Heart left ventricle (tissue), 16 donors: ENCODE results near the gene PGGHG. TPM values are rescaled to one million over a fixed set of nuclear protein-coding genes. Genes with fewer than 3 reads are reported as not detected.
A peak's percentile ranks its signal among the peaks of the same experiment; 100 is the strongest.

Experiments
- ATAC-seq, 4 donors: fragments of 200-7000 bp; cut with Tn5 transposase; one replicate each; pipeline ENCODE4 v1.9.1; 2020 to 2022; ENCODE audit warnings: moderate library complexity in 4 of 4, mild to moderate bottlenecking in 3 of 4, moderate number of reproducible peaks in 1 of 4
- DNase-seq, 5 donors: peaks; one replicate each; pipeline ENCODE4 v3.0.0-alpha.2; 2020
- H3K27ac ChIP-seq, 12 donors: fragments of 200-600 bp; sonication (generic) in 4 of 12; one replicate each; pipeline versions ENCODE4 v1.5.0 to v1.8.0; 2016 to 2022; ENCODE audit warnings: mild to moderate bottlenecking in 2 of 12
- H3K27me3 ChIP-seq, 9 donors: fragments of 200-600 bp; sonication (generic) in 2 of 9; one replicate each; pipeline versions ENCODE4 v1.5.1 to v1.8.0; 2016 to 2022; ENCODE audit warnings: mild to moderate bottlenecking in 3 of 9
- H3K36me3 ChIP-seq, 9 donors: fragments of 200-600 bp; sonication (generic) in 2 of 9; one replicate each; pipeline versions ENCODE4 v1.5.0 to v1.8.0; 2018 to 2022; ENCODE audit warnings: mild to moderate bottlenecking in 2 of 9
- H3K4me1 ChIP-seq, 12 donors: fragments of 200-600 bp; sonication (generic) in 4 of 12; one replicate each; pipeline versions ENCODE4 v1.5.0 to v1.8.0; 2016 to 2022; ENCODE audit warnings: mild to moderate bottlenecking in 3 of 12
- H3K4me3 ChIP-seq, 12 donors: fragments of 200-600 bp; sonication (generic) in 4 of 12; one replicate each; pipeline versions ENCODE4 v1.5.0 to v1.8.0; 2017 to 2022; ENCODE audit warnings: mild to moderate bottlenecking in 9 of 12, moderate library complexity in 4 of 12
- H3K9me3 ChIP-seq, 12 donors: fragments of 200-600 bp; sonication (generic) in 4 of 12; one replicate each; pipeline versions ENCODE4 v1.5.0 to v1.8.0; 2016 to 2022; ENCODE audit warnings: mild to moderate bottlenecking in 1 of 12
- CTCF ChIP-seq, 12 donors: fragments of 200-600 bp; sonication (generic) in 4 of 12; IDR thresholded peaks; one replicate each; pipeline versions ENCODE4 v1.5.0 to v1.8.0; 2018 to 2022; ENCODE audit warnings: antibody characterized with exemption in 12 of 12, mild to moderate bottlenecking in 5 of 12
- POLR2A ChIP-seq, 2 donors: fragments of 450-650 bp; IDR thresholded peaks; one replicate each; pipeline ENCODE4 v1.6.1; 2017; ENCODE audit warnings: antibody characterized with exemption in 2 of 2, mild to moderate bottlenecking in 2 of 2, moderate library complexity in 2 of 2
- WGBS, 4 donors: extraction: QIAGEN DNeasy Blood & Tissue Kit in 2 of 4; methylation state at CpG; one replicate each; pipeline versions ENCODE4 v1.1.5 to v1.1.7; 2013 to 2018; 5-methylcytosine and 5-hydroxymethylcytosine counted together
- intact Hi-C, 10 donors: fragments of 100-400 bp; cut with DNase I; formaldehyde crosslinking; loops; one replicate each; pipeline versions ENCODE4 v1.11.1 to v1.14.2; 2022
- polyA plus RNA-seq, 2 donors: library from polyadenylated mRNA; stranded (reverse); fragments of 200-250 nt; gene quantifications; one replicate each; pipeline ENCODE4 v1.2.3, GENCODE V29; 2013
- total RNA-seq, 9 donors: library from RNA; depleted of rRNA in 2 of 9; stranded (reverse); fragments of >200 nt in 2 of 9; fragmentation: NEBNext Ultra II Directional in 3 of 9; extraction: Animal tissue kit (Norgen Biotek cat#: 25700) in 3 of 9; gene quantifications; one replicate each; pipeline versions ENCODE4 v1.1.0 to v1.2.4, GENCODE V29; 2016 to 2023
- donor health status: ischemic (EF 13 %, LVEDD 7.1; RV severe dilation, severe dysfunction).
- donor health status: healthy with polysubstance abuse.
- donor health status: DM: no; HTN: yes; CAD: no.
- donor health status: DM: no; HTN: no; CAD: no.
- donor health status: ischemic (EF 25% LVEDD 6.9; RV normal size, moderate dysfunction).
- donor health status: ischemic (EF 25% LVEDD 5.7; RV mildly dilated, moderate dysfunction).
- donor health status: healthy.
- donor health status: DM: yes; HTN: yes; CAD: no.
- donor health status: ischemic (EF 35%, LVEDD 5.7; RV mildly dilated, moderate dysfunction).
- donor health status: nonischemic (EF 11% LVEDD 7.7; RV severe dilation, severe dysfunction).
- donor health status: DM: yes; HTN: yes; CAD: no.
- donor health status: PGD.
- donor health status: ischemic (EF 29% LVEDD 5.4; RV normal size, mild dysfunction).
- donor health status: nonischemic (EF 23%, LVEDD 6.1; RV moderate dilation, normal function).

Gene PGGHG
- total and polyA plus RNA-seq, 11 donors = 4.5 to 15.7 (median 6.4) TPM

DNA sequence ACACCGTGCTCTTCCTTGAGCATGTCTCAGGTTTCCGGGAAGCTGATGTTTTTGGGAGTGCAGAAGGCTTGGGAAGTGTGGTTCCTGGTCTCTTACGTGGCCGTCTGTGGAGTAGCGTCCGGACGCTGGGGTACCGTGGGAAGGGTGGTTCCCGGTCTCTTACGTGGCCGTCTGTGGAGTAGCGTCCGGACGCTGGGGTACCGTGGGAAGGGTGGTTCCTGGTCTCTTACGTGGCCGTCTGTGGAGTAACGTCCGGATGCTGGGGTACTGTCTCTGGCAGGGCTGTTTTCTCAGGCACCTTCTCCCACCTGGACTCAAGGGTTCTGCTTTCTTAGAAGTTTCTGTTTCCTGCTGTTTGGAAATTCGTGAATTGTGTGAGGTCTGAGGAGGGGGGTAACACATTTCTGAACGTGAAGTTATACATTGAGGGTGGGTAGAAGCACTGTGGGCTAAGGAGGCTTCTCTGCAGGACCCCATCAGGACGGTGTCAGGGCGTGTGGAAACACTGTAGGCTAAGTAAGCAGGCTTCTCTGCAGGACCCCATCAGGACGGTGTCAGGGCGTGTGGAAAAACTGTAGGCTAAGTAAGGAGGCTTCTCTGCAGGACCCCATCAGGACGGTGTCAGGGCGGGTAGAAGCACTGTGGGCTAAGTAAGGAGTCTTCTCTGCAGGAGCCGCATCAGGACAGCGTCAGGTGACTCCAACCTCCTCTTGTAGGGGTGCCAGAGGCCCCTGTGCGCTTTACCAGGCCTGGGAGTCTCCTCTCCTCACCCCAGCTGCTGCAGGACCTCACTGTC lies 37.1 kb downstream of the PGGHG start:
- no peaks in the 10 kb centered on the region for H3K36me3 ChIP-seq
- peak in 1 of 5 donors; percentile 61 for DNase-seq
- peak overlapping the region; percentile 89 to 99 (median 94) for H3K27ac ChIP-seq
- no peaks in the 10 kb centered on the region for H3K9me3 ChIP-seq
- peaks cover 3 to 72% (median 34%) of the 10 kb centered on the region in 12 donors for H3K4me1 ChIP-seq
- no peak for TF ChIP-seq POLR2A (IDR thresholded peaks at IDR 0.05)
- no peak for TF ChIP-seq CTCF (IDR thresholded peaks at IDR 0.05)
- WGBS, 4 donors = 65 to 78% (median 76%) methylated on average over 29 to 30 of the region's 30 CpGs
- H3K4me3 ChIP-seq = peak overlapping the region in 6 of 12 donors; percentile 5 to 30 (median 24)
- H3K27me3 ChIP-seq = no peaks in the 10 kb centered on the region
- intact Hi-C loops = loop anchor here in 3 of 10 donors (2.0 kb wide), 2 partner anchors 27 to 29 kb away; no protein-coding TSS in a partner anchor
- peak in 3 of 4 donors; percentile 6 to 50 (median 21) for ATAC-seq

DNA sequence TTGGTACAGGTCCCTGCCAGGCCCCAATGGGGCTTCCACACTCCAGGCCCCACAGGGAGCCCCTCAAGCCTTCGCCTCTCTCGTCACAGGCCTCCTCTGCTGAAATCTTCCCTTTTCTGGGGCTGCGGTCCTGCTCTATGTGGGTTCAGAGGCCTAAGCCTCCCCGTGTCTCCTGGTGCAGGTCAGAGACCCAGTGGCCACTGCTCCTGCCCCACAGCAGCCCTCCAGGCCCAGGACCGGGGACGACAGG lies 37.6 kb downstream of the PGGHG start:
- no peaks in the 10 kb centered on the region for H3K27me3 ChIP-seq
- ATAC-seq (no peak), DNase-seq (no peak)
- peak overlapping the region; percentile 89 to 99 (median 94) for H3K27ac ChIP-seq
- intact Hi-C loops = loop anchor here in 2 of 10 donors (2.0 kb wide), 2 partner anchors 26 to 28 kb away; no protein-coding TSS in a partner anchor
- WGBS, 4 donors = 56 to 72% (median 62%) methylated on average over 3 to 6 of the region's 6 CpGs
- H3K4me1 ChIP-seq = peaks cover 3 to 76% (median 34%) of the 10 kb centered on the region in 12 donors
- H3K9me3 ChIP-seq = no peaks in the 10 kb centered on the region
- no peak for TF ChIP-seq POLR2A (IDR thresholded peaks at IDR 0.05)
- TF ChIP-seq CTCF (IDR thresholded peaks at IDR 0.05) = no peak
- no peaks in the 10 kb centered on the region for H3K36me3 ChIP-seq
- peak overlapping the region in 6 of 12 donors; percentile 5 to 30 (median 24) for H3K4me3 ChIP-seq

DNA sequence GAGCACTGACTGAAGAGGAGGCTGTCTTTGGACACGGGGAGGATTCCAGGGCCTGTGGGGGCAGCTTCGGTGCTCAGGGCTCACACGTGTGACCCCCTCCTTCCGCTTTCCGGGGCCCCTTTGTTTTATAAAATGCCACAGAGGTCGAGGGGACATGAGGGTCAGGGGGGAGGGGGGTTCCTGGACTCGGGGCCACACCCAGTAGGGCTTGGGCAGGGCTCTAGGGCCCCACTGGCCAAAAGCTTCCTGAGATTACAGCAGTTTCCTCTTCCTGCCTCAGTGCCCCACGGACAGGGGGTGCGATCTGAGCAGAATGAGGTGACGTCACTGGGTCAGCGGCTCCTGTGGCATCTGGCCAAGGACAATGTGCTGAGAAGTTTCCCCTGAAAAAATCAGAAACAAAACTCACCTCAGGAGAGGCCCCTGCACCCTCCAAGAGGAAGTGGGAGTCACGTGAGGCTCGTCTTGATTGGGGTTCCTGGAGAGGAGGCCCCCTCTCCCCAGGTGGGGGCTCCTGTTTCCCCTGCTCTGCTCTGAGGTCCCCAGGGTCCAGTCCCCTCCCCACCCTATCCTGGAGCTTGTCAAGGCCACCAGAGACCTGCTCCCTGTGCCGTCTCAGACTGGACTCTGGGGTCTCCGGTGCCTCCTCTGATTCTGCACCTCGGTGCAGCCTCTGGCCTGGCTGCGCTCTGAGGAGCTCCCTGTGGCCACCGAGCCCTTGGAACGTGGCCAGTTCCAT lies 38.1 kb downstream of the PGGHG start:
- WGBS, 4 donors = 22 to 36% (median 29%) methylated on average over 7 to 19 of the region's 19 CpGs
- peaks cover 3 to 76% (median 34%) of the 10 kb centered on the region in 12 donors for H3K4me1 ChIP-seq
- H3K27me3 ChIP-seq = no peaks in the 10 kb centered on the region
- H3K36me3 ChIP-seq = no peaks in the 10 kb centered on the region
- peak in 1 of 2 donors; percentile 33 for TF ChIP-seq POLR2A (IDR thresholded peaks at IDR 0.05)
- TF ChIP-seq CTCF (IDR thresholded peaks at IDR 0.05) = peak in 1 of 12 donors; percentile 4
- intact Hi-C loops = loop anchor here in 2 of 10 donors (2.0 kb wide), 2 partner anchors 26 to 28 kb away; no protein-coding TSS in a partner anchor
- ATAC-seq = peak; percentile 84 to 95 (median 90)
- peak overlapping the region; percentile 89 to 99 (median 94) for H3K27ac ChIP-seq
- peak overlapping the region in 9 of 12 donors; percentile 4 to 31 (median 27) for H3K4me3 ChIP-seq
- H3K9me3 ChIP-seq = no peaks in the 10 kb centered on the region
- DNase-seq = peak; percentile 89 to 92 (median 90)

GRCh38 chr11:327581-327923 lies 38.6 kb downstream of the PGGHG start:
- Histone ChIP-seq H3K4me3 (peak overlapping the region in 6 of 12 donors; percentile 4 to 31 (median 28)), H3K4me1 (peaks cover 3 to 76% (median 34%) of the 10 kb centered on the region in 12 donors), H3K27ac (peak overlapping the region; percentile 89 to 99 (median 94))

More at GRCh38 chr11:327581-327923, 38.6 kb downstream of the PGGHG start:
- intact Hi-C loops = loop anchor here in 2 of 10 donors (2.0 kb wide), 2 partner anchors 25 to 27 kb away; no protein-coding TSS in a partner anchor
- Histone ChIP-seq H3K36me3 (no peaks in the 10 kb centered on the region), H3K9me3 (no peaks in the 10 kb centered on the region), H3K27me3 (no peaks in the 10 kb centered on the region)
- 94 to 99% (median 97%) methylated on average over 3 of the region's 3 CpGs for WGBS, 4 donors
- ATAC-seq = no peak
- no peak for TF ChIP-seq CTCF (IDR thresholded peaks at IDR 0.05)
- no peak for TF ChIP-seq POLR2A (IDR thresholded peaks at IDR 0.05)
- DNase-seq = no peak
